NCI-H128 (cell line): ENCODE results near the gene WDR83.
A peak's percentile ranks its signal among the peaks of the same experiment; 100 is the strongest.
"Not testable (repeated sequence)": the region's sequence is repeated elsewhere in the genome, so short reads cannot be mapped to it uniquely, and the experiment has no call there.

ENCODE experiments used
- DNase-seq: peaks from one replicate; lab custom pipeline; 2025; ENCODE audit not compliant: unreplicated experiment; lab: John Stamatoyannopoulos, UW

Gene WDR83

GRCh38 chr19:12666265-12667048, at the start of gene WDR83, which contains the start of gene MAN2B1:
TSS of gene WDR83 (plus strand) at chr19:12666807. CDS start at chr19:12669791, 2,984 bp downstream.
TSS of gene MAN2B1 (minus strand) at chr19:12666742. CDS start at chr19:12666701, 41 bp downstream.
- DNase-seq = peak; percentile 35

DNA sequence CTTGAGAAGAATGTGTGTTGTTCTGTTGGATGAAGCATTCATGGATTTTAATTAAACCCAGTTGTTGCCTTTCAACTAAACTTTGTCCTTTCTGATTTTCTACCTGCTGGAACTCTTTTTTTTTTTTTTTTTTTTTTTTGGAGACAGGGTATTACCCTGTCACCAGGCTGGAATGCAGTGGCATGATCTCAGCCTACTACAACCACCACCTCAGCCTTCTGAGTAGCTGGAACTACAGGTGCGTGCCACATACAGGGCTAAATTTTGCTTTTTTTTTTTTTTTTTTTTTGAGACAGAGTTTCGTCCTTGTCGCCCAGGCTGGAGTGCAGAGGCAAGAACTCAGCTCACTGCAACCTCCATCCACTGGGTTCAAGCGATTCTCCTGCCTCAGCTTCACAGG, 49.0 kb upstream of the WDR83 start:
- DNase-seq = no peak

GRCh38 chr19:12621253-12622024, 45.2 kb upstream of the WDR83 start:
- not testable (repeated sequence) for DNase-seq

- DNase-seq = no peak
Measured at GRCh38 chr19:12623361-12624031, 43.1 kb upstream of the WDR83 start.

DNA sequence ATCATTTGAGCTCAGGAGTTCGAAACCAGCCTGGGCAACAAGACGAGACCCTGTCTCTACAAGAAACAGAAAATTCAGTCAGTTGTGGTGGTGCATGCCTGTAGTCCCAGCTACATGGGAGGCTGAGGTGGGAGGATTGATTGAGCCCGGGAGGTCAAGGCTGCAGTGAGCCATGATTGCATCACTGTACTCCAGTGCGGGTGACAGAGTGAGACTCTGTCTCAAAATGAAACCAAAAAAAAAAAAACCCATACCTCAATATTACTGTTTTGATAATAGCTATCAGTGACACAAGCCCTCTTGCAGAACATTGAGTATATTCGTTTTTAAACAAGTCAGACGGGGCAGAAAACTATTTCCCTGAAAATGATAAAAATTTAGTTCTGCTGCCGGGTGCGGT, 39.6 kb upstream of the WDR83 start:
- no peak for DNase-seq

DNA sequence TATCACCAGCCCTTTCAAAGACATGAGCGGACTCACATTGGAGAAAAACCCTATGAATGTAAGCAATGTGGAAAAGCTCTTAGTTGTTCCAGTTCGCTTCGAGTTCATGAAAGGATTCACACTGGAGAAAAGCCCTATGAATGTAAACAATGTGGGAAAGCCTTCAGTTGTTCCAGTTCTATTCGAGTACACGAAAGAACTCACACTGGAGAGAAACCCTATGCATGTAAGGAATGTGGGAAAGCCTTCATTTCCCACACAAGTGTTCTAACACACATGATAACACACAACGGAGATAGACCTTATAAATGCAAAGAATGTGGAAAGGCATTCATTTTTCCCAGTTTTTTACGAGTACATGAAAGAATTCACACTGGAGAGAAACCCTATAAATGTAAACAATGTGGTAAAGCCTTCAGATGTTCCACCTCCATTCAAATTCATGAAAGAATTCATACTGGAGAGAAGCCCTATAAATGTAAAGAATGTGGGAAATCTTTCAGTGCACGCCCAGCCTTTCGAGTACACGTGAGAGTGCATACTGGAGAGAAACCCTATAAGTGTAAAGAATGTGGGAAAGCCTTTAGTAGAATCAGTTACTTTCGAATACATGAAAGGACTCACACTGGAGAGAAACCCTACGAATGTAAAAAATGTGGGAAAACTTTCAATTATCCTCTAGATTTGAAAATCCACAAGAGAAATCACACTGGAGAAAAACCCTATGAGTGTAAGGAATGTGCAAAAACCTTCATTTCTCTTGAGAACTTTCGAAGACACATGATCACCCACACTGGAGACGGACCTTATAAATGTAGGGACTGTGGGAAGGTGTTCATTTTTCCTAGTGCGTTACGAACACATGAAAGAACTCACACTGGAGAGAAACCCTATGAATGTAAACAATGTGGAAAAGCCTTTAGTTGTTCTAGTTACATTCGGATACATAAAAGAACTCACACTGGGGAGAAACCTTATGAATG, 38.3 kb upstream of the WDR83 start:
- no peak for DNase-seq

DNA sequence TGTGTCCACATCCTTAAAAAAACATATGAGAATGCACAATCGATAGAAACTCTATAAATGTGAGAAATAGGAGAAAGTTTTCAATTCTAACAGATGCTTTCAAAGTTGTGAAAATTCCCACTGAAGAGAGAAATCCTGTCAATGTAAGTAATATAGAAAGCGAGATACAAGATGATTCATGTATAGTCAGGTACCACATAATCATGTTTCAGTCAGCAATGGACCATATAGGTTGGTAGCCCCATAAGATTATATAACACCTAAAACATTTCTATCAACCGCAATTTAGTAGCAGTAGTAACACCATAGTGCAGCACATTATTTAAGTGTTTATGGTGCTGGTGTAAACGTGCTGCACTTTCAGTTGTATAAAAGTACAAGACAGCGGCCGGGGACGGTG, 37.4 kb upstream of the WDR83 start:
- no peak for DNase-seq

GRCh38 chr19:12636631-12637030, 30.0 kb upstream of the WDR83 start:
- DNase-seq = no peak

GRCh38 chr19:12638611-12639182, 27.9 kb upstream of the WDR83 start:
- no peak for DNase-seq

GRCh38 chr19:12639901-12640613, 26.6 kb upstream of the WDR83 start:
- peak; percentile 76 for DNase-seq

DNA sequence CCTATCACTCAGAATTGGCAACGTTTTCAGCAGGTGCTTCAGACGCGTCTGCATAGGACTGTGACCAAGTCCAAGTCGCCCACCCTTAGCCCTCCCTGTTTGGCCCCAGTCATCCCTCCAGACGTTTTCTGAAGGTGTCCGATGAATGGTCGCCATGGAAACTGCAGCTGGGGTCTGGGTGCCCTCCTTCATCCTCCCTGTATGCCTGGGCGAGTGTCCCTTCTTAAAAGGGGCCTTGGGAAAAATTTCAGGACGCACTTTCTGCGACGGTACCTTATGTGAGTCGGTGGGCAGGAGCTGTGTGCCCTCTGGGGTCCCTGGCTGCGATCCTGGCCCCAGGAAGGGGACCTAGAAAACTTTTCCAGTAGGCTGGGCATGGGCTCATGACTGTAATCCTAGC, 25.2 kb upstream of the WDR83 start:
- no peak for DNase-seq

- no peak for DNase-seq
Measured at GRCh38 chr19:12642506-12642905, 24.1 kb upstream of the WDR83 start.

- not testable (repeated sequence) for DNase-seq
Measured at GRCh38 chr19:12643716-12644115, 22.9 kb upstream of the WDR83 start.

- DNase-seq = no peak
Measured at GRCh38 chr19:12646551-12646950, 20.1 kb upstream of the WDR83 start.

- no peak for DNase-seq
Measured at GRCh38 chr19:12647047-12647446, 19.6 kb upstream of the WDR83 start.

DNA sequence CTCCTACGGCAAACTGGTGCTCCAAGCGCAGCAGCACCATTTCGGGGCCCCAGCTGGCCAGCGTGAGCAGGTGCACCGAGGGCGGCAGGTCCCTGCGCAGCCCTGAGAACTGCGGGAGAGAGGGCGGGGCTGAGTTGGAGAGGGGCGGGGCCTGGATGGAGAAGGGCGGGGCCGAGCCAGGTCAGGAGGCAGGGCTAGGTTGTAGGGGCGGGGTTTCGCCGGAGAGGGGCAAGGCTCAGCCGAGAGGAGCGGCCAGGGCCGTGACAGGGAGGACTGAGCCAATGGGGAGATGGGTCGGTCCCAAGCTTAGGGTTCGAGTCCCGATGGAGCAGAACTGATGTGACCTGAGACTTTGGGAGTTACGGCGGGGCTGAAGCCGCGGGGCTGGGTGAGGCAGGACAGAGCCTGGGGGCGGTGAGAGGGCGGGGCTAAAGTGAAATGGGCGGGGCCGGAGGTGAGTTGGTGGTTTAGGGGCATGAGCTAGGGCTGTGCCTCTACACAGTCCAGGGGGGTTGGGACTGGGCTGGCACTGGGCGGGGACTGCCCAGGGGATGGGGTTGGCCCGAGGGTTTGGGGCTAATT, 19.0 kb upstream of the WDR83 start:
- no peak for DNase-seq

- DNase-seq = no peak
Measured at GRCh38 chr19:12648088-12648487, 18.5 kb upstream of the WDR83 start.

DNA sequence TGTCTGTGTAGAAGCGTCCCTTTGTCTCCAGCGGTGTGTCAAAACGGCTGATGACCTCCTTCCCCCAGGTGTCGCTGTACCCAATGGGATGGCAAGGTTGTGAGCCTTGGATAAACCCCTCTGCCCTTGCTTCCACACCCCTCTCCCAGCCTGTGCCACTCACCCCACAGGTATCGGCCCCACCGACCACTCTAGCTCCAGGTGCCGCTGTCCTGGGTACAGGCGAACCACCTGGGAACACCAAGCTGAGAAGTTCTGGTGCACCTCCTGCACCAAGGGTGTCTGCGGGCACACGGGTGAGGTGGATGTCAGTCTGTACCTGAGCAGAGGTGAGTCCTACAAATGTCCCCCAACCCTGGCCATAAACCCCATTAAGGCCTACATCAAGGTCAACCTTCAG, 16.7 kb upstream of the WDR83 start:
- DNase-seq = no peak

GRCh38 chr19:12652219-12652618, 14.4 kb upstream of the WDR83 start:
- DNase-seq = no peak
